Activated CD4-positive, alpha-beta T cell treated with anti-CD3 and anti-CD28 coated beads for 48 hours (primary cell): Measurements from ENCODE around the gene SLC38A1.

Source experiments
- DNase-seq: peaks from one replicate; pipeline ENCODE4 v3.0.0-alpha.2; 2020

The SLC38A1 gene

GRCh38 chr12:46227616-46228015 is 41.2 kb downstream of the SLC38A1 start:
- no peak for DNase-seq

GRCh38 chr12:46224386-46224785 is 44.5 kb downstream of the SLC38A1 start:
- no peak for DNase-seq

GRCh38 chr12:46223047-46223446 is 45.8 kb downstream of the SLC38A1 start:
- DNase-seq: no peak

- DNase-seq: no peak
Measured at GRCh38 chr12:46222636-46223035, 46.2 kb downstream of the SLC38A1 start.

GRCh38 chr12:46221255-46222128 is 47.4 kb downstream of the SLC38A1 start:
- DNase-seq: no peak

GRCh38 chr12:46219877-46220655 is 48.8 kb downstream of the SLC38A1 start:
- DNase-seq: peak; percentile 76

- DNase-seq: no peak
Measured at GRCh38 chr12:46219132-46219876, 49.5 kb downstream of the SLC38A1 start.

- DNase-seq: peak; percentile 39
Measured at GRCh38 chr12:46218322-46219095, 50.3 kb downstream of the SLC38A1 start.

- DNase-seq: peak; percentile 61
Measured at GRCh38 chr12:46217541-46218321, 51.1 kb downstream of the SLC38A1 start.

GRCh38 chr12:46214668-46215436 is 54.0 kb downstream of the SLC38A1 start:
- peak; percentile 86 for DNase-seq

- DNase-seq: no peak
Measured at GRCh38 chr12:46212108-46212982, 56.5 kb downstream of the SLC38A1 start.

GRCh38 chr12:46210873-46211439 is 57.9 kb downstream of the SLC38A1 start:
- no peak for DNase-seq

GRCh38 chr12:46209914-46210872 is 58.6 kb downstream of the SLC38A1 start:
- peak; percentile 83 for DNase-seq

GRCh38 chr12:46209170-46209569 is 59.7 kb downstream of the SLC38A1 start:
- no peak for DNase-seq

GRCh38 chr12:46208370-46208769 is 60.5 kb downstream of the SLC38A1 start:
- no peak for DNase-seq

- no peak for DNase-seq
Measured at GRCh38 chr12:46207644-46208043, 61.2 kb downstream of the SLC38A1 start.

- DNase-seq: no peak
Measured at GRCh38 chr12:46206471-46206870, 62.4 kb downstream of the SLC38A1 start.

GRCh38 chr12:46205294-46205693 is 63.5 kb downstream of the SLC38A1 start:
- DNase-seq: no peak
